ENCODE data around the gene TLK1. TPM values are rescaled to one million over a fixed set of nuclear protein-coding genes. Genes with fewer than 3 reads are reported as not detected.

Gene TLK1
- total and polyA plus RNA-seq, 9 donors: 15.9 to 77.4 (median 61.7) TPM

- TF ChIP-seq POLR2A (IDR thresholded peaks at IDR 0.05): no peak
- no peak for TF ChIP-seq EP300 (IDR thresholded peaks at IDR 0.05)
- TF ChIP-seq CTCF (IDR thresholded peaks at IDR 0.05): no peak
- H3K4me3 ChIP-seq: no peak overlapping the region
- WGBS, 3 donors: 96 to 99% (median 97%) methylated on average over 6 of the region's 6 CpGs
- DNase-seq: no peak
- intact Hi-C loops (cut with DNase I): no loop called here
- no peaks in the 10 kb centered on the region for H3K27me3 ChIP-seq
- peaks cover 1% of the 10 kb centered on the region for H3K4me1 ChIP-seq (ENCODE audit: insufficient read depth)
- H3K9me3 ChIP-seq: no peaks in the 10 kb centered on the region
- H3K36me3 ChIP-seq: no peaks in the 10 kb centered on the region
- H3K27ac ChIP-seq: no peak overlapping the region
These were observed 71.2 kb downstream of the TLK1 start for GRCh38 chr2:171089489-171089888.

GRCh38 chr2:171088057-171088834, 72.4 kb downstream of the TLK1 start:
- no peak for DNase-seq
- Histone ChIP-seq H3K27me3 (no peaks in the 10 kb centered on the region), H3K36me3 (no peaks in the 10 kb centered on the region), H3K27ac (no peak overlapping the region), H3K4me3 (no peak overlapping the region), H3K9me3 (no peaks in the 10 kb centered on the region), H3K4me1 (ENCODE audit: insufficient read depth) (peaks cover 1% of the 10 kb centered on the region)
- no peak for TF ChIP-seq CTCF (IDR thresholded peaks at IDR 0.05)
- TF ChIP-seq POLR2A (IDR thresholded peaks at IDR 0.05): no peak
- no peak for TF ChIP-seq EP300 (IDR thresholded peaks at IDR 0.05)
- WGBS, 3 donors: 95 to 98% (median 97%) methylated on average over 5 of the region's 5 CpGs
- intact Hi-C loops (cut with DNase I): no loop called here

- TF ChIP-seq EP300 (IDR thresholded peaks at IDR 0.05) (no peak), CTCF (IDR thresholded peaks at IDR 0.05) (no peak), POLR2A (IDR thresholded peaks at IDR 0.05) (no peak)
- no peak for DNase-seq
- intact Hi-C loops (cut with DNase I): no loop called here
- Histone ChIP-seq H3K9me3 (no peaks in the 10 kb centered on the region), H3K27me3 (no peaks in the 10 kb centered on the region), H3K27ac (no peak overlapping the region), H3K4me3 (no peak overlapping the region), H3K36me3 (no peaks in the 10 kb centered on the region), H3K4me1 (ENCODE audit: insufficient read depth) (peaks cover 1% of the 10 kb centered on the region)
- 87 to 97% (median 89%) methylated on average over 1 of the region's 1 CpG for WGBS, 3 donors
These were observed 73.1 kb downstream of the TLK1 start for GRCh38 chr2:171087547-171087946.

- peaks cover 1% of the 10 kb centered on the region for H3K4me1 ChIP-seq (ENCODE audit: insufficient read depth)
- H3K9me3 ChIP-seq: no peaks in the 10 kb centered on the region
- no peak overlapping the region for H3K27ac ChIP-seq
- 61 to 69% (median 66%) methylated on average over 13 of the region's 13 CpGs for WGBS, 3 donors
- no peaks in the 10 kb centered on the region for H3K27me3 ChIP-seq
- intact Hi-C loops (cut with DNase I): no loop called here
- TF ChIP-seq CTCF (IDR thresholded peaks at IDR 0.05) (no peak), EP300 (IDR thresholded peaks at IDR 0.05) (no peak)
- H3K4me3 ChIP-seq: no peak overlapping the region
- no peaks in the 10 kb centered on the region for H3K36me3 ChIP-seq
- no peak for DNase-seq
These were observed 74.1 kb downstream of the TLK1 start for GRCh38 chr2:171086352-171087290.
